Keratinocyte (primary cell): ENCODE results near the gene RNF169. TPM values are rescaled to one million over a fixed set of nuclear protein-coding genes. Genes with fewer than 3 reads are reported as not detected.

ENCODE experiments used
- DNase-seq: peaks from one replicate; pipeline ENCODE4 v3.0.0-alpha.2; 2011; ENCODE audit warnings: low read depth, missing footprints, low spot score
- FAIRE-seq: peaks from 2 replicates; lab custom pipeline; 2011; peaks lifted over from hg19 to GRCh38; lab: Jason Lieb, UNC
- H2AFZ ChIP-seq: 2 replicates; pipeline ENCODE4 v1.6.0; 2012; ENCODE audit warnings: low read length, control low read depth, inconsistent platforms; ENCODE audit not compliant: control insufficient read depth
- H3K27ac ChIP-seq: 2 replicates; pipeline ENCODE4 v1.5.1; 2011; ENCODE audit warnings: low read length; ENCODE audit not compliant: control insufficient read depth, insufficient read depth
- H3K27me3 ChIP-seq: 3 replicates; pipeline ENCODE4 v1.6.0; 2011; ENCODE audit warnings: low read length; ENCODE audit not compliant: control insufficient read depth, insufficient read depth; ENCODE audit errors: extremely low read depth
- H3K36me3 ChIP-seq, 2 experiments: 2 replicates in 1 of 2; 3 replicates in 1 of 2; pipeline ENCODE4 v1.5.1; 2011; ENCODE audit warnings: low read length in 2 of 2, mild to moderate bottlenecking in 1 of 2; ENCODE audit not compliant: control insufficient read depth in 2 of 2, insufficient read depth in 2 of 2; ENCODE audit errors: extremely low read depth in 1 of 2
- H3K4me1 ChIP-seq: 3 replicates; pipeline ENCODE4 v1.5.1; 2011; ENCODE audit warnings: low read length; ENCODE audit not compliant: control insufficient read depth, insufficient read depth; ENCODE audit errors: extremely low read depth
- H3K4me2 ChIP-seq: 3 replicates; pipeline ENCODE4 v1.6.0; 2011; ENCODE audit warnings: low read depth, low read length; ENCODE audit not compliant: control insufficient read depth, insufficient read depth; ENCODE audit errors: extremely low read depth
- H3K4me3 ChIP-seq, 3 experiments: fragments of 200-600 bp in 1 of 3; sonication (generic) in 1 of 3; 2 replicates in 2 of 3; 3 replicates in 1 of 3; pipeline ENCODE4 v1.5.1; 2011 to 2016; ENCODE audit warnings: low read length in 3 of 3, mild to moderate bottlenecking in 3 of 3, control low read depth in 2 of 3, inconsistent platforms in 1 of 3, low read depth in 1 of 3, mixed read lengths in 1 of 3, mixed run types in 1 of 3, moderate library complexity in 1 of 3; ENCODE audit not compliant: control insufficient read depth in 2 of 3, insufficient read depth in 2 of 3; ENCODE audit errors: extremely low read depth in 1 of 3
- H3K79me2 ChIP-seq: 2 replicates; pipeline ENCODE4 v1.6.0; 2012; ENCODE audit warnings: low read length; ENCODE audit not compliant: control insufficient read depth, insufficient read depth
- H3K9ac ChIP-seq: 3 replicates; pipeline ENCODE4 v1.6.0; 2011; ENCODE audit warnings: low read length; ENCODE audit not compliant: control insufficient read depth, insufficient read depth; ENCODE audit errors: extremely low read depth
- H3K9me1 ChIP-seq: 3 replicates; pipeline ENCODE4 v1.6.0; 2011; ENCODE audit warnings: low read length; ENCODE audit not compliant: control insufficient read depth, insufficient read depth; ENCODE audit errors: extremely low read depth
- H3K9me3 ChIP-seq: 2 replicates; pipeline ENCODE4 v1.5.1; 2012; ENCODE audit warnings: low read depth, low read length; ENCODE audit not compliant: control insufficient read depth
- H4K20me1 ChIP-seq: 3 replicates; pipeline ENCODE4 v1.6.0; 2011; ENCODE audit warnings: low read length; ENCODE audit not compliant: control insufficient read depth, insufficient read depth; ENCODE audit errors: extremely low read depth
- CTCF ChIP-seq, 3 experiments: IDR thresholded peaks in 1 of 3; conservative IDR thresholded peaks in 1 of 3; optimal IDR thresholded peaks in 1 of 3; 2 replicates in 2 of 3; 3 replicates in 1 of 3; pipeline versions ENCODE3 to v1.5.1; 2011; ENCODE audit warnings: low read length in 3 of 3, mild to moderate bottlenecking in 3 of 3, moderate library complexity in 2 of 3, control low read depth in 1 of 3, inconsistent platforms in 1 of 3; ENCODE audit not compliant: insufficient read depth in 2 of 3; ENCODE audit errors: extremely low read depth in 1 of 3
- EZH2 ChIP-seq: IDR thresholded peaks from one replicate; pipeline ENCODE4 v1.6.1; 2012; ENCODE audit warnings: inconsistent platforms, mild to moderate bottlenecking, low read length, moderate library complexity
- dilution Hi-C: fragments of 300-500 bp; cut with MboI; formaldehyde crosslinking; loops from one replicate; pipeline ENCODE4 v1.7.0; 2020; ENCODE audit warnings: low sequenced_read_pairs; ENCODE audit not compliant: extremely low pct_ligation_motif_present
- polyA plus RNA-seq, 5 experiments: library from polyadenylated mRNA; depleted of rRNA in 3 of 5; stranded (reverse) in 3 of 5; stranded (forward) in 1 of 5; unstranded in 1 of 5; fragments of >200 nt; gene quantifications; 1 replicate in 1 of 5; 2 replicates in 3 of 5; 3 replicates in 1 of 5; pipeline versions ENCODE4 v1.2.1 to v1.2.3, GENCODE V29; 2011 to 2012; ENCODE audit warnings: missing spikeins in 2 of 5, low read depth in 1 of 5, low replicate concordance in 1 of 5

Gene RNF169
- polyA plus RNA-seq, 1 donor (not counting 4 experiments of a cell fraction or from before 2014, with no cell fraction given), result 8.9 TPM

- Histone ChIP-seq H3K4me3 (no peak overlapping the region), H3K79me2 (peaks cover 1% of the 10 kb centered on the region), H3K4me2 (no peak overlapping the region), H2AFZ (no peak overlapping the region), H3K27ac (no peak overlapping the region), H3K9ac (no peak overlapping the region), H3K9me3 (no peaks in the 10 kb centered on the region), H3K4me1 (peaks cover 6% of the 10 kb centered on the region), H3K36me3 (no peaks in the 10 kb centered on the region), H3K9me1 (no peaks in the 10 kb centered on the region), H4K20me1 (no peaks in the 10 kb centered on the region), H3K27me3 (no peaks in the 10 kb centered on the region)
- TF ChIP-seq EZH2, result no peak
- no peak for TF ChIP-seq CTCF (optimal IDR thresholded peaks at IDR 0.05 in 1 of 3, IDR thresholded peaks at IDR 0.05 in 1 of 3, conservative IDR thresholded peaks at IDR 0.05 in 1 of 3; ENCODE audit: extremely low read depth in 1 of 3, insufficient read depth in 2 of 3, low read length in 3 of 3)
- FAIRE-seq, result no peak
- dilution Hi-C loops, result no loop called here
- DNase-seq, result no peak
These were observed 4.4 kb upstream of the RNF169 start for GRCh38 chr11:74744277-74744676.

- DNase-seq (no peak), FAIRE-seq (no peak)
- no peaks in the 10 kb centered on the region for H3K9me1 ChIP-seq
- dilution Hi-C loops, result no loop called here
- no peak overlapping the region for H3K4me2 ChIP-seq
- H3K4me3 ChIP-seq, result no peak overlapping the region
- no peaks in the 10 kb centered on the region for H3K27me3 ChIP-seq
- no peaks in the 10 kb centered on the region for H3K36me3 ChIP-seq
- peaks cover 13% of the 10 kb centered on the region for H3K4me1 ChIP-seq
- TF ChIP-seq EZH2 (no peak), CTCF (optimal IDR thresholded peaks at IDR 0.05 in 1 of 3, IDR thresholded peaks at IDR 0.05 in 1 of 3, conservative IDR thresholded peaks at IDR 0.05 in 1 of 3; ENCODE audit: extremely low read depth in 1 of 3, insufficient read depth in 2 of 3, low read length in 3 of 3) (no peak)
- no peaks in the 10 kb centered on the region for H3K9me3 ChIP-seq
- H2AFZ ChIP-seq, result no peak overlapping the region
- no peak overlapping the region for H3K27ac ChIP-seq
- no peak overlapping the region for H3K9ac ChIP-seq
- H4K20me1 ChIP-seq, result no peaks in the 10 kb centered on the region
- H3K79me2 ChIP-seq, result peaks cover 27% of the 10 kb centered on the region
These were observed 1.8 kb upstream of the RNF169 start for GRCh38 chr11:74746868-74747267.
